Fibroblast of mammary gland (primary cell): ENCODE measurements around the gene CD244.

Experiments
- DNase-seq: peaks from one replicate; pipeline ENCODE4 v3.0.0-alpha.2; 2010; ENCODE audit warnings: low read depth
- H3K4me3 ChIP-seq: 2 replicates; pipeline ENCODE4 v1.5.1; 2011; ENCODE audit warnings: low read depth, mild to moderate bottlenecking, low read length, moderate library complexity; ENCODE audit not compliant: control insufficient read depth
- TF ChIP-seq, protein P1 (sequence below): conservative IDR thresholded peaks from 2 replicates; pipeline ENCODE4 v1.5.1; 2011; ENCODE audit warnings: low read depth, low read length, inconsistent platforms; ENCODE audit not compliant: control insufficient read depth, insufficient read depth

CD244 gene

DNA sequence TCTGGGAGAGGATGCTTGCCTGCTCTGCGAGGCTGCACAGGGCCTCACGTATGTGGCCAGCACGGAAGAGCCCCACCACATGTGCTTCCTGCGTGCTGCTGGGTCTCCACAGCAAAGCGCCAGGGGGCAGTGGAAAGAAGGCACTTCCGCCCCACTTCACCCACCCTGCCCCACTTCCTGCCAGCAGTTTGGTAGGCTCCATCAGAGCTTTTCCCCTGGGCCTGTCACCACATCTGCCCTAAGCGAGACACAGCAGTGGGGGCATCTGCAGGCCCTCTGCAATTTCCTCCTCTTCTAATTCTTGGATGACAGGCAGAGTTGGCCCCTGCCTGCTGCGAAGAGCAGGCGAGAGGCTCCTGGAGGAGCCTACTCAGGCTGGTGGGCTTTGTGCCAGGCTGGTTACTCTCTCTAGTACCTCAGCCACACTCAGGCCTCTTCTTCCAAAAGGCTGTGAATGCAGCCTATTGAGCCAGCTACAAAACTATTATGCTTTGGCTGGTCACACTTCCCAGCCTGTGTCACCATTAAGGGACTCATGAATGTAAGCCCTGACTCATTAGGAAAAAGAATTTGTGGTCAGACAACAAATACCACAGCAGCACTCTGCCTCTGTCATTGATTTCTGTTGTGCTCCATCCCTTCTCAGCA, 25.0 kb downstream of the CD244 start:
- TF ChIP-seq, protein P1, sequence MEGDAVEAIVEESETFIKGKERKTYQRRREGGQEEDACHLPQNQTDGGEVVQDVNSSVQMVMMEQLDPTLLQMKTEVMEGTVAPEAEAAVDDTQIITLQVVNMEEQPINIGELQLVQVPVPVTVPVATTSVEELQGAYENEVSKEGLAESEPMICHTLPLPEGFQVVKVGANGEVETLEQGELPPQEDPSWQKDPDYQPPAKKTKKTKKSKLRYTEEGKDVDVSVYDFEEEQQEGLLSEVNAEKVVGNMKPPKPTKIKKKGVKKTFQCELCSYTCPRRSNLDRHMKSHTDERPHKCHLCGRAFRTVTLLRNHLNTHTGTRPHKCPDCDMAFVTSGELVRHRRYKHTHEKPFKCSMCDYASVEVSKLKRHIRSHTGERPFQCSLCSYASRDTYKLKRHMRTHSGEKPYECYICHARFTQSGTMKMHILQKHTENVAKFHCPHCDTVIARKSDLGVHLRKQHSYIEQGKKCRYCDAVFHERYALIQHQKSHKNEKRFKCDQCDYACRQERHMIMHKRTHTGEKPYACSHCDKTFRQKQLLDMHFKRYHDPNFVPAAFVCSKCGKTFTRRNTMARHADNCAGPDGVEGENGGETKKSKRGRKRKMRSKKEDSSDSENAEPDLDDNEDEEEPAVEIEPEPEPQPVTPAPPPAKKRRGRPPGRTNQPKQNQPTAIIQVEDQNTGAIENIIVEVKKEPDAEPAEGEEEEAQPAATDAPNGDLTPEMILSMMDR, result no peak
- no peak for DNase-seq
- no peak overlapping the region for H3K4me3 ChIP-seq

DNA sequence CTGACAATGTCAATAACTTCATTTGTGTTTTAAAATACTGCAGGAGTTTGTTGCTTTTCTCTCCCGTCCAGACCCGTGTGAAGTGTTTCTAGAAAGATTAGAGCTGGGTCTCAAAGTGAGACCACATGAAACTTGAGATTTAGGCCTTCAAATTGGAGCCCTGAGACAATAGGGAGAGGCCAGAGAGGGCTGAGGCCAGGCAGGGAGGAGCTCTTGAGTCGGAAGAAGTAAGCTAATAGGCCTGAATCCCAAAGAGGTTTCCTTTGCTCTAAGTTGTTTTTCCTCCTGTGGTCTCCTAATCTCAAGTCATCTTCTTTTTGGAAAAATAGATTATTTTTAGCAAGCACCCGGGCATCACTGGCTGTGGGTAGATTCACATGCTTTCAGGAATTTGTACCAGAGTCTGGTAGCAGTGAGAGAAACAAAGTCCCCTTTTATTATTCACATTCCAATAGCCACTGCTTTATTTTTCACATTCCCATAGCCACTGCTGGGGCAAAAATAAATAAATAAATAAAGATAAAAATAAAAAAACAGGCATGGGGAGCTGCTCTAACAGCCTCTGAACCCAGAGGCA, 25.6 kb downstream of the CD244 start:
- no peak overlapping the region for H3K4me3 ChIP-seq
- no peak for DNase-seq
- TF ChIP-seq, protein P1, result no peak

DNA sequence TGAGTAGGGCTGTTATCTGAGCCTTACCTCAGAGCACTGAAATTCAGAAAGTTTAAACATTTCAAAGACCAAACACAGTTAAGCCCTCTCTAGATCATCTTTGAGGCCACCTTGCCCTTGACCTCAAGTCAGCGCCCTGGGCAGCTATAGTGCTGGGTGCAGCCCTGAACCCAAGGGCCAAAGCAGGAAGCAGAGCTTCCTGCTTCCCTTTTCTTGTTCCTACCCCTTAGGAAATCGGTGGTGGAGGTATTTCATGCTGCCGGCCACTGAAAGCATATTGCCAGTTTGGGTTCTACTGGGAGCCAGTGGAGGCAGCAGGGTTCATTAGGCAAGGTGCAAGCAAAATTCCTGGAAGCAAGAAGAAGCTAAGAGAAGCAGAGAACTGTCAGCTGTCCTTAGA, 26.1 kb downstream of the CD244 start:
- no peak for DNase-seq
- TF ChIP-seq, protein P1, result no peak
- H3K4me3 ChIP-seq, result no peak overlapping the region

DNA sequence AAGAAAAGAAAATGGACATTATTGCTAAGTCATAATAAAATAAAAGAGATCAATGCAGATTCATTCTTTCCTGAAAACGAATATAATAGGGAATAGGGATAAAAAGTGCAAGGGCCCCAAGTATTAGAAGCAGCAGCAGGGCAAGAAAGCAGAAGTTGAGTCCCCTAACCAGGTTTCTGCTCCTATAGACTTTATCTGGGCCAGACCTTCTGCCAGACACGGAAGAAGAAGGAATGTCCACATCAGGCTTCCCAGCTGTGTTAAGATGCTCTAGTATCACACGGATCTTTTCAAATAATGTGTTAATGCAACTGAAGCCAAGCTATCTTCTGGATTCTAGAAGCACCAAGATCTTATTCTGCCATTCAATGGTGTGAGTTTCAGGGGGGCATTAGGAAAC, 26.9 kb downstream of the CD244 start:
- TF ChIP-seq, protein P1, result no peak
- no peak for DNase-seq
- no peak overlapping the region for H3K4me3 ChIP-seq

DNA sequence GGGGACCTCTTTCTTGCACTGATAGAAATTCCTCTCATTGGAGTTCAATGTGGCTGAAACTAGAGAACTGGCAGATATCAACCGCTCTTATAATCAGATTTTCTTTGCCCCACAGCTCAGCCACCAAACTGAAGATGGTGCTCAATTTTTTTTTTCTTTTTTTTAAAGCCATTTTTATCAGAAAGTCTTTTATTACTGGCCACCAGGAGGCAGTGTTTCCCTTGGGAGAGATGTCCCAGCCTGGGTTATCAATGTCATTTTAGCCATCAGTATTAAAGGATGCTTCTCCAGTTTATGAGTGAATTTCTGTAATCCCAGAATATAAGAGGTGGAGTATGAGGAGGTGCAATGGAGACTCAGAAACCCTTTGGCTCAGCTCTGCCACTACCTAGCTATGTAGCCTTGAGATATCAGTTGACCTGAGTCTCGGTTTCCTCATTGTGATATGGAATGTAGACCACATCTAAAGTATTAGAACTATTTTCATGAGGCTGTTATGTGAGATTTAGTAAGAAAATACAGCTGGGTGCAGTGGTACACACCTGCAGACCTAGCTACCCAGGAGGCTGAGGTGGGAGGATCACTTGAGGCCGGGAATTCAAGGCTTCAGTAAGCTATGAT, 27.6 kb downstream of the CD244 start:
- no peak overlapping the region for H3K4me3 ChIP-seq
- TF ChIP-seq, protein P1, result peak; percentile 52
- DNase-seq, result peak; percentile 32

DNA sequence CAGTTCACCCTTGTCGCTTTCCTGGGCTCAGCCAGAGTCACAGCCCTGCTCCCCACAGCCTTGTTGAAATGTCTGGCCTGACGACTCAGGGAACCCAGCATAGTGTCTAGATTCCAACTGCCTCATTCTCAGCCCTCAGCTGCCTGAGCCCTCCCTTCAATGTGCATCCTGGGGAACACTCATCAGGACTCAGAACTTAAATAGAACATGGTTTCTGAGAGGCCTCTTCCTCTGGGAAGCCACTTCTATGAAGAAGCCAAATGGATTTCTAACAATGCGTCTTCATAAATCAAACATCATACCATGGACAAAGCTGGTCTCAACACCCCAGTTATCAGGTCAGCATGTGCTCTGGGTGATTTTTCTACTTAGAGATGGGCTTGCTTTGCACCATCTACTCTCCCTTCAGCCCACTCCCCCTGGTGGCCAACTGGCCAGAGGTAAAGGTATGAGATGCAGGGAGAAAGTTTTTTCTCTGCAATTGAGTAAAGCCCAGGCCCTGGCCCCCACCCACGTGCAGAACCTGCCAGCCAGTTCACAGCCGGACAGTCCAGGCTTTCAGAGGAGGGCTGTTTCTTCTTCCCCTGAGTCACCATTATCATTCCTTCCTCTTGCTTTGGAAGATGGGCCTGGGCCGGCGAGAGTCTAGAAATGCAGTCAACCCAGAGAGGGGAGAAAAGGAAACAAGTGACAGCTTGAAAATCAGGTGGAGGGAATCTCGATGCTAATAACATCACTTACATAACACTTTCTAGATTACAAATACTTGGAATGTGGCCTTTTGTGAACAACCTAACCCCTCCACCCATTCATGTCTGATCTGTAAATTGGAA, 32.1 kb downstream of the CD244 start:
- DNase-seq, result peak; percentile 12
- TF ChIP-seq, protein P1, result peak; percentile 44
- no peak overlapping the region for H3K4me3 ChIP-seq
